ENCODE results near the gene BACH2. TPM values are rescaled to one million over a fixed set of nuclear protein-coding genes. Genes with fewer than 3 reads are reported as not detected.

Gene BACH2
- total RNA-seq, 1 donor from 2014 or later, result 3.9 TPM

- Histone ChIP-seq H3K79me2 (ENCODE audit: low read depth) (no peaks in the 10 kb centered on the region), H3K4me1 (no peaks in the 10 kb centered on the region), H4K20me1 (ENCODE audit: low read depth) (no peaks in the 10 kb centered on the region), H3K27ac (no peak overlapping the region), H3K27me3 (no peaks in the 10 kb centered on the region), H3F3A (ENCODE audit: low read depth) (no peaks in the 10 kb centered on the region), H3K4me2 (no peak overlapping the region), H2AFZ (replicated peaks) (no peak overlapping the region), H3K9ac (no peak overlapping the region), H3K36me3 (no peaks in the 10 kb centered on the region), H3K9me3 (ENCODE audit: low read depth) (no peaks in the 10 kb centered on the region), H3K4me3 (no peak overlapping the region)
- H3K4me3 Mint-ChIP-seq, result no peak overlapping the region
- peaks cover 47% of the 10 kb centered on the region for H3K4me1 Mint-ChIP-seq
- no peak overlapping the region for H3K27ac Mint-ChIP-seq
- peaks cover 13% of the 10 kb centered on the region for H3K9me3 Mint-ChIP-seq
- H3K36me3 Mint-ChIP-seq, result peaks cover 9% of the 10 kb centered on the region
- no peak for DNase-seq (ENCODE audit: low spot score)
- no peak for TF ChIP-seq EZH2 (IDR thresholded peaks at IDR 0.05)
- TF ChIP-seq CTCF (IDR thresholded peaks at IDR 0.05), result no peak
- no peak for TF ChIP-seq EZH2phosphoT487 (IDR thresholded peaks at IDR 0.05)
- H3K27me3 Mint-ChIP-seq (ENCODE audit: insufficient read depth, low read depth), result no peaks in the 10 kb centered on the region
Measured at GRCh38 chr6:90028995-90029635, 267.5 kb downstream of the BACH2 start.

- Histone ChIP-seq H3K4me3 (no peak overlapping the region), H3K36me3 (no peaks in the 10 kb centered on the region), H3K27ac (no peak overlapping the region), H3K9ac (no peak overlapping the region), H4K20me1 (ENCODE audit: low read depth) (no peaks in the 10 kb centered on the region), H3K9me3 (ENCODE audit: low read depth) (no peaks in the 10 kb centered on the region), H3K4me1 (no peaks in the 10 kb centered on the region), H3K27me3 (no peaks in the 10 kb centered on the region), H3F3A (ENCODE audit: low read depth) (no peaks in the 10 kb centered on the region), H3K4me2 (no peak overlapping the region), H3K79me2 (ENCODE audit: low read depth) (no peaks in the 10 kb centered on the region), H2AFZ (replicated peaks) (no peak overlapping the region)
- Mint-ChIP-seq H3K27ac (no peak overlapping the region), H3K9me3 (peaks cover 11% of the 10 kb centered on the region), H3K27me3 (ENCODE audit: insufficient read depth, low read depth) (no peaks in the 10 kb centered on the region), H3K4me1 (peaks cover 38% of the 10 kb centered on the region), H3K36me3 (peaks cover 10% of the 10 kb centered on the region), H3K4me3 (no peak overlapping the region)
- TF ChIP-seq EZH2 (IDR thresholded peaks at IDR 0.05), result no peak
- no peak for TF ChIP-seq EZH2phosphoT487 (IDR thresholded peaks at IDR 0.05)
- no peak for TF ChIP-seq CTCF (IDR thresholded peaks at IDR 0.05)
- DNase-seq (ENCODE audit: low spot score), result no peak
Measured at GRCh38 chr6:90028066-90028778, 268.4 kb downstream of the BACH2 start.

GRCh38 chr6:90026216-90026615 lies 270.4 kb downstream of the BACH2 start:
- H3K27ac ChIP-seq, result no peak overlapping the region
- H3K4me1 ChIP-seq, result no peaks in the 10 kb centered on the region

More at GRCh38 chr6:90026216-90026615, 270.4 kb downstream of the BACH2 start:
- no peaks in the 10 kb centered on the region for H3K27me3 Mint-ChIP-seq (ENCODE audit: insufficient read depth, low read depth)
- Histone ChIP-seq H4K20me1 (ENCODE audit: low read depth) (no peaks in the 10 kb centered on the region), H3K36me3 (no peaks in the 10 kb centered on the region), H3K9ac (no peak overlapping the region), H2AFZ (replicated peaks) (no peak overlapping the region), H3K4me3 (no peak overlapping the region), H3K79me2 (ENCODE audit: low read depth) (no peaks in the 10 kb centered on the region), H3K4me2 (no peak overlapping the region), H3K9me3 (ENCODE audit: low read depth) (no peaks in the 10 kb centered on the region), H3F3A (ENCODE audit: low read depth) (no peaks in the 10 kb centered on the region), H3K27me3 (no peaks in the 10 kb centered on the region)
- no peak for DNase-seq (ENCODE audit: low spot score)
- peaks cover 5% of the 10 kb centered on the region for H3K9me3 Mint-ChIP-seq
- no peak overlapping the region for H3K4me3 Mint-ChIP-seq
- TF ChIP-seq CTCF (IDR thresholded peaks at IDR 0.05) (no peak), EZH2phosphoT487 (IDR thresholded peaks at IDR 0.05) (no peak), EZH2 (IDR thresholded peaks at IDR 0.05) (no peak)
- H3K36me3 Mint-ChIP-seq, result peaks cover 13% of the 10 kb centered on the region
- no peak overlapping the region for H3K27ac Mint-ChIP-seq
- peaks cover 35% of the 10 kb centered on the region for H3K4me1 Mint-ChIP-seq

Data from neural progenitor cell (in vitro differentiated cells).